Fibroblast of the aortic adventitia (primary cell): ENCODE measurements around the gene PLS3. TPM values are rescaled to one million over a fixed set of nuclear protein-coding genes. Genes with fewer than 3 reads are reported as not detected.
A peak's percentile ranks its signal among the peaks of the same experiment; 100 is the strongest.
"Not testable (repeated sequence)": the region's sequence is repeated elsewhere in the genome, so short reads cannot be mapped to it uniquely, and the experiment has no call there.

Experiments
- DNase-seq: peaks from one replicate; pipeline ENCODE4 v3.0.0-alpha.2; 2010; ENCODE audit warnings: low read depth
- H3K4me3 ChIP-seq: 2 replicates; pipeline ENCODE4 v1.5.1; 2011; ENCODE audit warnings: low read depth, mild to moderate bottlenecking, control low read depth, low read length, moderate library complexity
- CTCF ChIP-seq: IDR thresholded peaks from 2 replicates; pipeline ENCODE4 v1.5.1; 2011; ENCODE audit warnings: mild to moderate bottlenecking, low read length, control low read depth, inconsistent platforms; ENCODE audit not compliant: insufficient read depth
- total RNA-seq: library from RNA; depleted of rRNA; stranded (reverse); fragments of >200 nt; gene quantifications from 2 replicates; pipeline ENCODE4 v1.2.3, GENCODE V29; 2012; ENCODE audit warnings: low replicate concordance

Gene PLS3
- total RNA-seq, 1 donor, result 309 TPM

GRCh38 chrX:115533485-115533884 is 27.5 kb upstream of the PLS3 start:
- no peak for TF ChIP-seq CTCF
- peak; percentile 75 for DNase-seq
- no peak overlapping the region for H3K4me3 ChIP-seq

- no peak for DNase-seq
- H3K4me3 ChIP-seq, result no peak overlapping the region
Measured at GRCh38 chrX:115534383-115534782, 26.6 kb upstream of the PLS3 start.

GRCh38 chrX:115535421-115535820 is 25.6 kb upstream of the PLS3 start:
- DNase-seq, result no peak
- TF ChIP-seq CTCF, result no peak

More at GRCh38 chrX:115534383-115534782, 26.6 kb upstream of the PLS3 start:
- TF ChIP-seq CTCF, result no peak

GRCh38 chrX:115535844-115536243 is 25.1 kb upstream of the PLS3 start:
- no peak for TF ChIP-seq CTCF
- H3K4me3 ChIP-seq, result no peak overlapping the region
- no peak for DNase-seq

More at GRCh38 chrX:115535421-115535820, 25.6 kb upstream of the PLS3 start:
- no peak overlapping the region for H3K4me3 ChIP-seq

GRCh38 chrX:115539841-115540240 is 21.1 kb upstream of the PLS3 start:
- TF ChIP-seq CTCF, result no peak
- no peak for DNase-seq
- no peak overlapping the region for H3K4me3 ChIP-seq

- DNase-seq, H3K4me3 ChIP-seq: not testable (repeated sequence)
Measured at GRCh38 chrX:115541045-115541444, 19.9 kb upstream of the PLS3 start.

GRCh38 chrX:115547448-115547847 is 13.5 kb upstream of the PLS3 start:
- peak; percentile 18 for TF ChIP-seq CTCF
- H3K4me3 ChIP-seq, result no peak overlapping the region
- DNase-seq, result no peak
